HG03039 (cell line): ENCODE data around the gene CACNA1C.

Source experiments
- ATAC-seq: cut with Tn5 transposase; IDR thresholded peaks from one replicate; pipeline ENCODE4 v1.9.1; 2021; ENCODE audit warnings: mild to moderate bottlenecking, moderate library complexity; ENCODE audit not compliant: unreplicated experiment

The CACNA1C gene

GRCh38 chr12:2687058-2687457, 634.3 kb downstream of the CACNA1C start:
- no peak for ATAC-seq

- no peak for ATAC-seq
Measured at GRCh38 chr12:2687726-2688125, 634.9 kb downstream of the CACNA1C start.

GRCh38 chr12:2688381-2688931, 635.7 kb downstream of the CACNA1C start:
- no peak for ATAC-seq

GRCh38 chr12:2689393-2689792, 636.6 kb downstream of the CACNA1C start:
- ATAC-seq: no peak

DNA sequence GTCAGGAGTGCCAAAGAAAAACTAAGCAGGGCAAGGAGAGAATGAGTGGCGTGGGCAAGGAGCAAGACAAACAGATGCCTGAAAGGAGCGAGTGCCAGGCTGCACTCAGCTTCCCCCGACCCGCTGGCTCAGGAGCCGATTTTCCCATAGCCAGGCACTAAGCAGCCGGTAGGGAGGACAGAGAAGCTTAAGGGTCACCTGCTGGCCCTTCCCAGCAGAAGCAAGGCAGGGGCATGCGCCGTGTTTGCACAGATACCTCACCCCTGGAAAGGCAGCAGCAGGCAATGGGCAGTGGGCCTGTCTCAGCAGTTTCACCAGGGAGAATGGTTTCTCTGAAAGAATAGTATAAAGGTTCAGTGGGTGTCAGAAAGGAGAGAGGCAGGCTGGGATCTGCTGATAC, 637.1 kb downstream of the CACNA1C start:
- ATAC-seq: no peak

DNA sequence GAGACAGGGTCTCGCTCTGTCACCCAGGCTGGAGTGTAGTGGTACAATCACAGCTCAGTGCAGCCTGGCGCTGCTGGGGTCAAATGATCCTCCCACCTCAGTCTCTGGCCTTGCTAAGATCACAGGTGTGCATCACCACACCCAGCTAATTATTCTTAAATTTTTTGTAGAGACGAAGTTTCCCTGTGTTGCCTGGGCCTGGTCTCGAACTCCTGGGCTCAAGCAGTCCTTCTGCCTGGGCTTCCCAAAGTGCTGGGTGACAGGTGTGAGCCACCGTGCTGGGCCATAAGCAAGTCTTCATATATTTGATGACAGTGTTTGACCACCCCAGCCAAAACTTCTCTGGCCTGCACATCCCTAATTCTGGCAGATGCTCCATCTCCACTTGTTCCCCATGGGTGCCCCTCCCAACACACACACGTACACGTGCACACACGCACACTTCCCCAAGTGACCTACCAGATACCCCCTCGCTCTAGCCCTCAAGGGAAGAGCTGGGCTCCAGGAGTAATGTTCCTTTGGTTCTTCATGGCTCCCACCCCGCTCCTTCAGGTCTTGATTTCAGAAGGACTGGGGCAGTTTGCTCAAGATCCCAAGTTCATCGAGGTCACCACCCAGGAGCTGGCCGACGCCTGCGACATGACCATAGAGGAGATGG, 637.7 kb downstream of the CACNA1C start:
- ATAC-seq: no peak

GRCh38 chr12:2691006-2691344, 638.2 kb downstream of the CACNA1C start:
- ATAC-seq: no peak

GRCh38 chr12:2691345-2692071, 638.7 kb downstream of the CACNA1C start:
- ATAC-seq: no peak

GRCh38 chr12:2692080-2692479, 639.3 kb downstream of the CACNA1C start:
- ATAC-seq: no peak

- no peak for ATAC-seq
Measured at GRCh38 chr12:2693244-2693860, 640.6 kb downstream of the CACNA1C start.

DNA sequence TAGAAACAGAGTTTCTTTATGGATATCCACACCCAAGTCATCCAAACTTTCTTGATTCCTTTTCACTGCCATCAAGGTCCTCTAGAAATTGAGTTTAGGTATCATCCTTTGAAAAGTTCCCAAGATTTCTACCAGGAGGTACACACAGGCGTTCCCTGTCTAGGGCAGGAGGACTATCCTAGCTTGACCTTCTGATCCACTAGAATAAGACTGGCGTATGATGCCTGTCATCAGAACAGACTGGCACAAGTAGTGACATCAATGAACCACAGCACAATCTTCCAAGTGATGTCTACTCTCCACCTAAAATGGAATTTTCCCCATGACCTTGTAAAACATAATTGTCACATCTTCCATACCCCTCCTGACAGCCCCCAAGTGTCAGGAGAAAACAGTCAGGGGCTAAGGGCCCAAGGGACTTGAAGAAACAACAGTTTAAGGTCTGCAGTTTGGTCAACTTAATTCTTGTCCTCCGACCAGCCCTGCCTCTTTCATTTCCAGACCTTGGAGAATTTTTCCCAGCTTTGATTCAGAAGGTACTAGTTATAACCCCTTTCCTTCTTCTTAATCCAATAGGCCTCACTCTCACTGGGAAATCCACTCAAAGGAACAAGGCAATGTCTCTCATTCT, 641.3 kb downstream of the CACNA1C start:
- ATAC-seq: no peak

DNA sequence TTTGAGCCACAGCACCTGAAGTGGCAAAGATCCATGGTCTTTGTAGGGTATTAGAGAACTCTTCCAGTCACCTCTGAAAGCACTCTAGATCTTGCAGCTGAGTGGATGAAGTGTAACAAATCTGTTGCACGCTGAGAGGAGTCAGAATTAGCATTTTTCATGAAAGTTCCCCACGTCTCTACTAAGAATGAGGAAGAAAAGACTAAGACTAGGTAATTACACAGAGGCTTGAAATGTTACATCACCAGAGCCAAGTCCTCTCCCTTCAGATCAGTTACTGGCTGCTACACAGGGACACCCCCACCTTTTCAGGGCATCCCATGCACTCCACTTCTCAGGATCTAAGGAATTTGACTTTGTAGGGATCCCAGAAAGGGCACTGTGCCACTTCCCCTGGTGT, 643.3 kb downstream of the CACNA1C start:
- no peak for ATAC-seq

- no peak for ATAC-seq
Measured at GRCh38 chr12:2697057-2697800, 644.4 kb downstream of the CACNA1C start.

- no peak for ATAC-seq
Measured at GRCh38 chr12:2698566-2698965, 645.8 kb downstream of the CACNA1C start.

DNA sequence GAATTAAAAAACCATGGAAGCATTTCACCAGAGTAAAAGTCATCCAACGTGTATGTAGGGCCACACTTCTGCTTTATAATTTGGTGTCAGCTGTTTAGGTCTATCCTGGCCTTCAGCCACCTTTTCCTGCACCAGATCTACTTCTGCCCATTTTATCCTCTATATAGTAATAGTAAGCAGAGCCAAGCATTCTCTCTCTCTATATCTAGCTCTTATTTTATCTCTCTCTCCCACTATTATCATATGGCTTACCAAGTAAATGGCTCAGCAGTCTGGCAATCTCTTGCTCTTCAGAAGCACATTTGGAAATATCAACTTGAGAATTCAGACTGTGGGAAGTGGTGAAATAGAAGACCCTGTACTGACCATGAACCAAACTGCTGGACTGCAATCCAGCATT, 657.9 kb downstream of the CACNA1C start:
- no peak for ATAC-seq

DNA sequence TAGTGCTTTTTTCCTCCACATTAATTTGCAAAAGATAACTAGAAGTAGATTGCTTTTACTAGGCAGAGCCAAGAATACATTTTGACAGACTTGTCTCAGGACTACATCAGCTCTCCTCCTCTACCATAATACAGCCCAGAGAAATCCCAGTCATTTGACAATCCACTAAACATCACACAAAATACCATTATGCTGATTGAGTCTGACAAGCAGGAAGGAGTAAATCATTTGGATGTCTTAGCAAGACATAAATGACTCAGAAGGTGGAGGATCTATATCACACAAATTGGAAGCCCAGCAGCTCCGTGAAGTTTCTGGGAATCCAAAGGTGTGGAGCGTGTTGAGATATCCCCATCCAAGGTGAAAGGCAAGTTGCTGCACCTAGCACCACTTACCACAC, 666.6 kb downstream of the CACNA1C start:
- no peak for ATAC-seq

GRCh38 chr12:2722806-2723205, 670.0 kb downstream of the CACNA1C start:
- no peak for ATAC-seq

DNA sequence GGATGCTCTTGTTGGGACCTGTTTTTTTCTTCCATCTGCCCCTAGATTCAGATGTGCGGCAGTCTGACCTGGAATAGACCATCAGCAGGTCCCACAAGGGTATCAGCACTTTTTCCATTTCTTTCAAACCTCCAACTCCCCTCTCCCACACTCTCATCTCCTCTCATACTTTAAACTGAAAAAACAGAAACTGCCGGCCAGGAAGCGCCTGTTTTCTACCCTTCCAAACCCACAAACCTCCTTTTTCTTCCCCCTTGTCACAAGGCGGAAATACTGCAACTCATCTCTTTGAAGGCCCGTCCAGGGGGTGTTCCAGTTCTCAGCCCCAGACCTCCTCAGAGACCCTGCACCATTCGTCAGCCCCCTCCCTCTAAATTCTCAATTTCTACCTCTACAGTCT, 679.5 kb downstream of the CACNA1C start:
- ATAC-seq: no peak

- no peak for ATAC-seq
Measured at GRCh38 chr12:2733493-2734355, 680.9 kb downstream of the CACNA1C start.

GRCh38 chr12:2735432-2735831, 682.6 kb downstream of the CACNA1C start:
- no peak for ATAC-seq
